ENCODE measurements around the gene HRCT1. TPM values are rescaled to one million over a fixed set of nuclear protein-coding genes. Genes with fewer than 3 reads are reported as not detected.
"Not testable (repeated sequence)": the region's sequence is repeated elsewhere in the genome, so short reads cannot be mapped to it uniquely, and the experiment has no call there.

HRCT1 gene
- total RNA-seq, 1 donor from 2014 or later = 2.1 TPM

- not testable (repeated sequence) for H3K9me3 ChIP-seq (ENCODE audit: control insufficient read depth in 3 of 3, low read length in 3 of 3); H3K4me3 ChIP-seq (ENCODE audit: low read length in 3 of 3); H3K27me3 ChIP-seq (ENCODE audit: control insufficient read depth in 3 of 3, insufficient read depth in 3 of 3, low read length in 3 of 3); H3K27ac ChIP-seq (ENCODE audit: low read depth, low read length); H3K36me3 ChIP-seq (ENCODE audit: control insufficient read depth in 3 of 3, insufficient read depth in 3 of 3, low read length in 3 of 3); H3K9ac ChIP-seq (ENCODE audit: low read depth in 1 of 3, low read length in 3 of 3)
- H3K4me1 ChIP-seq (ENCODE audit: control insufficient read depth in 3 of 3, insufficient read depth in 3 of 3, low read length in 3 of 3) = peaks cover 24 to 44% (median 37%) of the 10 kb centered on the region in 3 donors
Measured at GRCh38 chr9:35913429-35913828, 7.4 kb downstream of the HRCT1 start.

DNA sequence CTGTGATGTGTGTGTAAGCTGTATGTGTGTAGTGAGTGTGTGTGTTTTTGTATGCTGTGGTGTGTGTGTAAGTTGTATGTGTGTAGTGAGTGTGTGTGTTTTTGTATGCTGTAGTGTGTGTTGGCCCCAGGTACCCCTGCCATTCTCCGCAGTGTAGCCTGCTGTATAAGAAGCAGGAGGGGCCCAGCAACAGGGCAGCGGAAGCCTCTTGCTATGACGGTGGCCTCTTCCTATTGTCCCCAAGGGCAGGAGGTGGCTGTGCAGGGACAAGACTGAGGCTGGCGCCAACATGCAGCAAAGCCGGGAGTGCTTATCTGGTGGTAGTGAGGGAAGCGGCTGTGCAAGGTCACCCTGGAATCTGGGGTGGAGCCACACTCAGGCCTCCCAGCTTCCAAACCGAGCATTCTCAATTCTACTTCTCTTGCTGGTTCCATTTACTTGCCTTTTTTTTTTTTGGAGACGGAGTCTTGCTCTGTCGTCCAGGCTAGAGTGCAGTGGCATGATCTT is 8.4 kb downstream of the HRCT1 start:
- Histone ChIP-seq H3K27ac (ENCODE audit: low read depth, low read length) (peak overlapping the region; percentile 20), H3K4me3 (ENCODE audit: low read length in 3 of 3) (no peak overlapping the region), H3K4me1 (ENCODE audit: control insufficient read depth in 3 of 3, insufficient read depth in 3 of 3, low read length in 3 of 3) (peaks cover 15 to 39% (median 28%) of the 10 kb centered on the region in 3 donors), H3K27me3 (ENCODE audit: control insufficient read depth in 3 of 3, insufficient read depth in 3 of 3, low read length in 3 of 3) (no peaks in the 10 kb centered on the region), H3K9ac (ENCODE audit: low read depth in 1 of 3, low read length in 3 of 3) (no peak overlapping the region), H3K36me3 (ENCODE audit: control insufficient read depth in 3 of 3, insufficient read depth in 3 of 3, low read length in 3 of 3) (peaks cover 0 to 2% (median 0%) of the 10 kb centered on the region in 3 donors), H3K9me3 (ENCODE audit: control insufficient read depth in 3 of 3, low read length in 3 of 3) (no peaks in the 10 kb centered on the region)

DNA sequence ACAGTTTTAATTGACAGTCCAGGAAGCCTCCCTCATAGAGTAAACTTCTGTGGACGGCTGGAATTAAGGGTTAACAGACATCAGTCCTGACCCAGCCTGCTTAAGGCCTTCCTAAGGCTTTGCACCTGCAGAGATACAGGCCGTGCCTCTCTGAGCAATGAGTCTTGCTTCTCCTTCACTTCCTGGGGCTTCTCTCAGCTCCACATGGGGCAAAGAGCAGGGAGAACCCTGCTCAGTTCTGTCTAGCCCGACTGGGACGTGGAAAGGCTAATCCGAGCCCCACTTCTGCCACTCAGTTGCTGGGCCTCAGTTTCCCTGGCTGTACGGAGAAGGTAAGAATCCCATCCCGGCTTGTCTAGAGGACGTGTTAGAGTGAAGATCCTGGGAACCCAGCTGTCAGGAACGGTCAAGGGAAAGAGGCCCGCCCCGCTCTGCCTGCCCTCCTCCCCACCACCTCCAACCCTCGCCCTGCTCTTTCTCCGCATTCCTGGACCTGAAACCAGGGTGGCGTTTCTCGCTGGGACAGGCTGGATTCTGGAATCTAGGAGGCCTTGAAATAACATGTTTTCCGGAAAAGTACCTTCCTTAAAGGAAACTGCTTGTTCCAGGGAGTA is 9.8 kb downstream of the HRCT1 start:
- Histone ChIP-seq H3K9ac (ENCODE audit: low read depth in 1 of 3, low read length in 3 of 3) (peak overlapping the region in 1 of 3 donors; percentile 33), H3K27ac (ENCODE audit: low read depth, low read length) (peak overlapping the region; percentile 6), H3K9me3 (ENCODE audit: control insufficient read depth in 3 of 3, low read length in 3 of 3) (no peaks in the 10 kb centered on the region), H3K4me3 (ENCODE audit: low read length in 3 of 3) (peak overlapping the region in 1 of 3 donors; percentile 13), H3K4me1 (ENCODE audit: control insufficient read depth in 3 of 3, insufficient read depth in 3 of 3, low read length in 3 of 3) (peaks cover 8 to 27% (median 15%) of the 10 kb centered on the region in 3 donors), H3K36me3 (ENCODE audit: control insufficient read depth in 3 of 3, insufficient read depth in 3 of 3, low read length in 3 of 3) (peaks cover 0 to 2% (median 0%) of the 10 kb centered on the region in 3 donors), H3K27me3 (ENCODE audit: control insufficient read depth in 3 of 3, insufficient read depth in 3 of 3, low read length in 3 of 3) (no peaks in the 10 kb centered on the region)

GRCh38 chr9:35917261-35917660 is 11.3 kb downstream of the HRCT1 start:
- Histone ChIP-seq H3K9me3 (ENCODE audit: control insufficient read depth in 3 of 3, low read length in 3 of 3) (no peaks in the 10 kb centered on the region), H3K27me3 (ENCODE audit: control insufficient read depth in 3 of 3, insufficient read depth in 3 of 3, low read length in 3 of 3) (no peaks in the 10 kb centered on the region), H3K9ac (ENCODE audit: low read depth in 1 of 3, low read length in 3 of 3) (no peak overlapping the region), H3K36me3 (ENCODE audit: control insufficient read depth in 3 of 3, insufficient read depth in 3 of 3, low read length in 3 of 3) (peaks cover 0 to 2% (median 0%) of the 10 kb centered on the region in 3 donors), H3K4me3 (ENCODE audit: low read length in 3 of 3) (no peak overlapping the region), H3K27ac (ENCODE audit: low read depth, low read length) (peak overlapping the region; percentile 49), H3K4me1 (ENCODE audit: control insufficient read depth in 3 of 3, insufficient read depth in 3 of 3, low read length in 3 of 3) (peaks cover 7 to 21% (median 15%) of the 10 kb centered on the region in 3 donors)

- Histone ChIP-seq H3K27ac (ENCODE audit: low read depth, low read length) (peak overlapping the region; percentile 32), H3K4me1 (ENCODE audit: control insufficient read depth in 3 of 3, insufficient read depth in 3 of 3, low read length in 3 of 3) (peaks cover 9 to 20% (median 10%) of the 10 kb centered on the region in 3 donors), H3K27me3 (ENCODE audit: control insufficient read depth in 3 of 3, insufficient read depth in 3 of 3, low read length in 3 of 3) (no peaks in the 10 kb centered on the region), H3K4me3 (ENCODE audit: low read length in 3 of 3) (no peak overlapping the region), H3K9me3 (ENCODE audit: control insufficient read depth in 3 of 3, low read length in 3 of 3) (no peaks in the 10 kb centered on the region), H3K9ac (ENCODE audit: low read depth in 1 of 3, low read length in 3 of 3) (no peak overlapping the region), H3K36me3 (ENCODE audit: control insufficient read depth in 3 of 3, insufficient read depth in 3 of 3, low read length in 3 of 3) (no peaks in the 10 kb centered on the region)
Measured at GRCh38 chr9:35918780-35919179, 12.8 kb downstream of the HRCT1 start.

GRCh38 chr9:35919212-35920008 is 13.4 kb downstream of the HRCT1 start:
- Histone ChIP-seq H3K4me1 (ENCODE audit: control insufficient read depth in 3 of 3, insufficient read depth in 3 of 3, low read length in 3 of 3) (peaks cover 4 to 22% (median 10%) of the 10 kb centered on the region in 3 donors), H3K9ac (ENCODE audit: low read depth in 1 of 3, low read length in 3 of 3) (no peak overlapping the region), H3K36me3 (ENCODE audit: control insufficient read depth in 3 of 3, insufficient read depth in 3 of 3, low read length in 3 of 3) (no peaks in the 10 kb centered on the region), H3K27ac (ENCODE audit: low read depth, low read length) (peak overlapping the region; percentile 32), H3K4me3 (ENCODE audit: low read length in 3 of 3) (no peak overlapping the region), H3K9me3 (ENCODE audit: control insufficient read depth in 3 of 3, low read length in 3 of 3) (no peaks in the 10 kb centered on the region), H3K27me3 (ENCODE audit: control insufficient read depth in 3 of 3, insufficient read depth in 3 of 3, low read length in 3 of 3) (no peaks in the 10 kb centered on the region)

DNA sequence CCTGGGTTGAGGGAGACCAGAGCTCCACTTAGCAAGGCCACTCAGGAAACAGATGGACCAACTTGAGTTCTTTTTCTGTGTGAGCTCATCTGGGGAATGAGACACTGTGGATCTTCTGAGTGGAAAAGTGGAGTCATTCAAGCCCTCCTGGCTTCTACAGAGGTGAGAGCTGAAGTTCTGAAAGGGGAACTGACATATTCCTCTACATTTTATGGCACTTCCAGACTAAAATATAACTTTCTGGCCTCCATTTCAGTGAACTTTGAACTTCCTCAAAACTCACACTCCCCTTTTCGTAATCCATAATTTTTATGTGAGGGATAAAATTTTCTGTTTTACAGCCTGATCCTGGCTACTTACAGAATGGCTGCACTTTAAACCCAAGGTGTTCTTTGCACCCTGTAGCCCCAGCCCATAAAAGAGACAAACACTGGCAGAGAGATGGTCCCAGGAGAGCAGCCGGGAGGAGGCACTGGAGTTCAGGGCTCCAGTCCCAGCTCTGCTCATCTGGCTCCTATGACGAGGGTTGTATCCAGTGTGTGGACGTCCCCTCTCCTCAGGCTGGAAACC is 14.1 kb downstream of the HRCT1 start:
- no peaks in the 10 kb centered on the region for H3K27me3 ChIP-seq (ENCODE audit: control insufficient read depth in 3 of 3, insufficient read depth in 3 of 3, low read length in 3 of 3)
- H3K9ac ChIP-seq (ENCODE audit: low read depth in 1 of 3, low read length in 3 of 3) = no peak overlapping the region
- H3K9me3 ChIP-seq (ENCODE audit: control insufficient read depth in 3 of 3, low read length in 3 of 3) = no peaks in the 10 kb centered on the region
- peaks cover 9 to 25% (median 10%) of the 10 kb centered on the region in 3 donors for H3K4me1 ChIP-seq (ENCODE audit: control insufficient read depth in 3 of 3, insufficient read depth in 3 of 3, low read length in 3 of 3)
- no peaks in the 10 kb centered on the region for H3K36me3 ChIP-seq (ENCODE audit: control insufficient read depth in 3 of 3, insufficient read depth in 3 of 3, low read length in 3 of 3)
- peak overlapping the region; percentile 32 for H3K27ac ChIP-seq (ENCODE audit: low read depth, low read length)
- no peak overlapping the region for H3K4me3 ChIP-seq (ENCODE audit: low read length in 3 of 3)

- peak overlapping the region; percentile 64 for H3K27ac ChIP-seq (ENCODE audit: low read depth, low read length)
- no peaks in the 10 kb centered on the region for H3K36me3 ChIP-seq (ENCODE audit: control insufficient read depth in 3 of 3, insufficient read depth in 3 of 3, low read length in 3 of 3)
- peaks cover 0 to 3% (median 0%) of the 10 kb centered on the region in 3 donors for H3K27me3 ChIP-seq (ENCODE audit: control insufficient read depth in 3 of 3, insufficient read depth in 3 of 3, low read length in 3 of 3)
- H3K9me3 ChIP-seq (ENCODE audit: control insufficient read depth in 3 of 3, low read length in 3 of 3) = no peaks in the 10 kb centered on the region
- no peak overlapping the region for H3K9ac ChIP-seq (ENCODE audit: low read depth in 1 of 3, low read length in 3 of 3)
- H3K4me3 ChIP-seq (ENCODE audit: low read length in 3 of 3) = no peak overlapping the region
- H3K4me1 ChIP-seq (ENCODE audit: control insufficient read depth in 3 of 3, insufficient read depth in 3 of 3, low read length in 3 of 3) = peaks cover 6 to 12% (median 10%) of the 10 kb centered on the region in 3 donors
Measured at GRCh38 chr9:35923598-35923926, 17.6 kb downstream of the HRCT1 start.

- H3K27ac ChIP-seq (ENCODE audit: low read depth, low read length) = peak overlapping the region; percentile 64
- peaks cover 0 to 3% (median 0%) of the 10 kb centered on the region in 3 donors for H3K27me3 ChIP-seq (ENCODE audit: control insufficient read depth in 3 of 3, insufficient read depth in 3 of 3, low read length in 3 of 3)
- H3K4me3 ChIP-seq (ENCODE audit: low read length in 3 of 3) = no peak overlapping the region
- H3K36me3 ChIP-seq (ENCODE audit: control insufficient read depth in 3 of 3, insufficient read depth in 3 of 3, low read length in 3 of 3) = no peaks in the 10 kb centered on the region
- peaks cover 6 to 11% (median 9%) of the 10 kb centered on the region in 3 donors for H3K4me1 ChIP-seq (ENCODE audit: control insufficient read depth in 3 of 3, insufficient read depth in 3 of 3, low read length in 3 of 3)
- H3K9me3 ChIP-seq (ENCODE audit: control insufficient read depth in 3 of 3, low read length in 3 of 3) = no peaks in the 10 kb centered on the region
- H3K9ac ChIP-seq (ENCODE audit: low read depth in 1 of 3, low read length in 3 of 3) = peak overlapping the region in 1 of 3 donors; percentile 10
Measured at GRCh38 chr9:35923927-35924763, 18.1 kb downstream of the HRCT1 start.
